ENCODE measurements around the gene CARD8.

DNA sequence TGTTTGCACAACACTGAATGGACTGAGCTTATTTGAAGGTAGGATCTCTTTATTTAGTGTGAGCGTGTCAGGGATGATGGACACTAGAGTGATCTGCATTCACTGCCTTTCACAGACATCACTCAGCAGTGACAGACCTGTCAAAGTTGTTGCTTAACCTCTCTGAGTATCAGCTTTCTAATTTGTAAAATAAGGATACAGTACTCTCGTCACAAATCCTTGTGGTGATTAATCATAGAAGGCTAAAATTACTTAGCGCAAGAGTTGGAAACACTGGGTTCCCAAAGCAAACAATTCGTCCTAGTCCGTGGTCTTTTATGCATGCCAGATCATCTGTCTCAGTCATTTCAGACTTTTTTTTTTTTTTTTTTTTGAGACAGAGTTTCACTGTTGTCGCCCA lies 16.6 kb downstream of the CARD8 start:
- TF ChIP-seq, protein P1, sequence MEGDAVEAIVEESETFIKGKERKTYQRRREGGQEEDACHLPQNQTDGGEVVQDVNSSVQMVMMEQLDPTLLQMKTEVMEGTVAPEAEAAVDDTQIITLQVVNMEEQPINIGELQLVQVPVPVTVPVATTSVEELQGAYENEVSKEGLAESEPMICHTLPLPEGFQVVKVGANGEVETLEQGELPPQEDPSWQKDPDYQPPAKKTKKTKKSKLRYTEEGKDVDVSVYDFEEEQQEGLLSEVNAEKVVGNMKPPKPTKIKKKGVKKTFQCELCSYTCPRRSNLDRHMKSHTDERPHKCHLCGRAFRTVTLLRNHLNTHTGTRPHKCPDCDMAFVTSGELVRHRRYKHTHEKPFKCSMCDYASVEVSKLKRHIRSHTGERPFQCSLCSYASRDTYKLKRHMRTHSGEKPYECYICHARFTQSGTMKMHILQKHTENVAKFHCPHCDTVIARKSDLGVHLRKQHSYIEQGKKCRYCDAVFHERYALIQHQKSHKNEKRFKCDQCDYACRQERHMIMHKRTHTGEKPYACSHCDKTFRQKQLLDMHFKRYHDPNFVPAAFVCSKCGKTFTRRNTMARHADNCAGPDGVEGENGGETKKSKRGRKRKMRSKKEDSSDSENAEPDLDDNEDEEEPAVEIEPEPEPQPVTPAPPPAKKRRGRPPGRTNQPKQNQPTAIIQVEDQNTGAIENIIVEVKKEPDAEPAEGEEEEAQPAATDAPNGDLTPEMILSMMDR (IDR thresholded peaks at IDR 0.05), result no peak
- no peak for TF ChIP-seq EP300 (IDR thresholded peaks at IDR 0.05; ENCODE audit: low read depth)
- no peak for TF ChIP-seq POLR2A (IDR thresholded peaks at IDR 0.05)
- TF ChIP-seq POLR2AphosphoS5 (IDR thresholded peaks at IDR 0.05), result no peak

All from transverse colon (tissue), 4 donors.